Measurements from ENCODE around the gene EFNA3. TPM values are rescaled to one million over a fixed set of nuclear protein-coding genes. Genes with fewer than 3 reads are reported as not detected.

The EFNA3 gene
- total and polyA plus RNA-seq, 9 of the 15 experiments (the other 6 are each of a cell fraction or from before 2014, with no cell fraction given): 0.59 to 7.9 (median 4.7) TPM

GRCh38 chr1:155070721-155071569 lies 7.7 kb upstream of the EFNA3 start (continued):
- TF ChIP-seq ETV1 (tag; conservative IDR thresholded peaks at IDR 0.05; ENCODE audit: low read depth) (no peak), MAFF (IDR thresholded peaks at IDR 0.05; ENCODE audit: low read length) (no peak), SP1 (CRISPR knock-in tag; IDR thresholded peaks at IDR 0.05) (peak; percentile 34; the same call in 1 of the 2 replicates), ZNF583 (CRISPR knock-in tag; IDR thresholded peaks at IDR 0.05) (no peak), ZBTB17 (CRISPR knock-in tag; IDR thresholded peaks at IDR 0.05) (peak; percentile 47; the same call in 1 of the 2 replicates), RFX1 (IDR thresholded peaks at IDR 0.05) (peak; percentile 97), IRF1 (CRISPR knock-in tag; IDR thresholded peaks at IDR 0.05; ENCODE audit: borderline replicate concordance) (no peak), SMAD4 (CRISPR knock-in tag; conservative IDR thresholded peaks at IDR 0.05) (peak; percentile 78; the same call in 1 of the 2 replicates), SAFB (IDR thresholded peaks at IDR 0.05; ENCODE audit: borderline replicate concordance, low read depth, low read length) (peak; percentile 59; the same call in 1 of the 2 replicates), ZFP91 (CRISPR knock-in tag; IDR thresholded peaks at IDR 0.05) (no peak), REST (IDR thresholded peaks at IDR 0.05; ENCODE audit: borderline replicate concordance) (0 out of 2 replicates have a peak, but pooled peaks have one; percentile 6), REST (CRISPR knock-in tag; IDR thresholded peaks at IDR 0.05; ENCODE audit: low read depth) (no peak), ZNF12 (CRISPR knock-in tag; IDR thresholded peaks at IDR 0.05) (0 out of 2 replicates have a peak, but pooled peaks have one; percentile 37), ZBTB7A (IDR thresholded peaks at IDR 0.05; ENCODE audit: borderline replicate concordance, control insufficient read depth, low read depth, low read length) (peak; percentile 87; the same call in 1 of the 2 replicates), SIRT6 (IDR thresholded peaks at IDR 0.05; ENCODE audit: low read depth, low read length) (no peak), GABPB1 (CRISPR knock-in tag; IDR thresholded peaks at IDR 0.05) (0 out of 2 replicates have a peak, but pooled peaks have one; percentile 64), MTA2 (IDR thresholded peaks at IDR 0.05; ENCODE audit: low read depth) (no peak), TAF9B (IDR thresholded peaks at IDR 0.05; ENCODE audit: partially characterized antibody) (no peak)
